Type B pancreatic cell (in vitro differentiated cells): ENCODE measurements around the gene PWP2. TPM values are rescaled to one million over a fixed set of nuclear protein-coding genes. Genes with fewer than 3 reads are reported as not detected.
"Not testable (repeated sequence)": the region's sequence is repeated elsewhere in the genome, so short reads cannot be mapped to it uniquely, and the experiment has no call there.

Experiments used
- DNase-seq: peaks from one replicate; pipeline ENCODE4 v3.0.0; 2021; ENCODE audit warnings: mixed read lengths; ENCODE audit not compliant: unreplicated experiment; ENCODE audit errors: extremely low spot score
- H3K27ac Mint-ChIP-seq: 2 replicates; pipeline ENCODE4 v1.8.0; 2021; ENCODE audit warnings: mild to moderate bottlenecking, mixed read lengths
- H3K27me3 Mint-ChIP-seq: 2 replicates; pipeline ENCODE4 v1.8.0; 2021; ENCODE audit warnings: mixed read lengths
- H3K36me3 Mint-ChIP-seq: 2 replicates; pipeline ENCODE4 v1.8.0; 2021; ENCODE audit warnings: mixed read lengths
- H3K4me1 Mint-ChIP-seq: one replicate; pipeline ENCODE4 v1.8.0; 2021; ENCODE audit warnings: mixed read lengths; ENCODE audit not compliant: unreplicated experiment
- H3K4me3 Mint-ChIP-seq: 2 replicates; pipeline ENCODE4 v1.8.0; 2021; ENCODE audit warnings: mild to moderate bottlenecking, mixed read lengths
- H3K9me3 Mint-ChIP-seq: 2 replicates; pipeline ENCODE4 v1.8.0; 2021; ENCODE audit warnings: mixed read lengths
- CTCF ChIP-seq: fragments of 200-600 bp; sonication (generic); conservative IDR thresholded peaks from 2 replicates; pipeline ENCODE4 v1.5.0; 2021; ENCODE audit warnings: antibody characterized with exemption, mild to moderate bottlenecking
- total RNA-seq: library from RNA; stranded (reverse); gene quantifications from 2 replicates; pipeline ENCODE4 v1.2.1, GENCODE V29; 2021; ENCODE audit warnings: low replicate concordance

PWP2 gene
- total RNA-seq, 1 donor from 2014 or later = 5.1 TPM

GRCh38 chr21:44089001-44089911 lies 17.9 kb upstream of the PWP2 start:
- Mint-ChIP-seq H3K36me3 (peaks cover 16% of the 10 kb centered on the region), H3K27me3 (no peaks in the 10 kb centered on the region), H3K4me1 (peaks cover 6% of the 10 kb centered on the region), H3K27ac (peak overlapping the region; percentile 58), H3K4me3 (no peak overlapping the region), H3K9me3 (no peaks in the 10 kb centered on the region)
- DNase-seq = peak; percentile 25
- TF ChIP-seq CTCF = no peak

- Mint-ChIP-seq H3K9me3 (no peaks in the 10 kb centered on the region), H3K4me1 (no peaks in the 10 kb centered on the region), H3K36me3 (peaks cover 16% of the 10 kb centered on the region), H3K27ac (no peak overlapping the region), H3K4me3 (no peak overlapping the region), H3K27me3 (no peaks in the 10 kb centered on the region)
- DNase-seq = peak; percentile 53
- TF ChIP-seq CTCF = no peak
These were observed 16.9 kb upstream of the PWP2 start for GRCh38 chr21:44090325-44090724.

- Mint-ChIP-seq H3K27me3 (no peaks in the 10 kb centered on the region), H3K36me3 (peaks cover 16% of the 10 kb centered on the region), H3K27ac (no peak overlapping the region), H3K4me3 (no peak overlapping the region), H3K4me1 (no peaks in the 10 kb centered on the region), H3K9me3 (no peaks in the 10 kb centered on the region)
- no peak for TF ChIP-seq CTCF
- peak; percentile 58 for DNase-seq
These were observed 15.0 kb upstream of the PWP2 start for GRCh38 chr21:44092211-44092610.

- peak; percentile 49 for DNase-seq
- TF ChIP-seq CTCF = no peak
- Mint-ChIP-seq H3K27ac (no peak overlapping the region), H3K9me3 (no peaks in the 10 kb centered on the region), H3K4me1 (no peaks in the 10 kb centered on the region), H3K4me3 (no peak overlapping the region), H3K36me3 (peaks cover 12% of the 10 kb centered on the region), H3K27me3 (no peaks in the 10 kb centered on the region)
These were observed 13.4 kb upstream of the PWP2 start for GRCh38 chr21:44093761-44094160.

- no peak for TF ChIP-seq CTCF
- H3K9me3 Mint-ChIP-seq = no peaks in the 10 kb centered on the region
- H3K36me3 Mint-ChIP-seq = peaks cover 5% of the 10 kb centered on the region
These were observed 12.4 kb upstream of the PWP2 start for GRCh38 chr21:44094832-44095231.

GRCh38 chr21:44098507-44098906 lies 8.7 kb upstream of the PWP2 start:
- H3K9me3 Mint-ChIP-seq, DNase-seq, H3K36me3 Mint-ChIP-seq, H3K4me3 Mint-ChIP-seq, H3K27me3 Mint-ChIP-seq, H3K27ac Mint-ChIP-seq, H3K4me1 Mint-ChIP-seq: not testable (repeated sequence)

More at GRCh38 chr21:44094832-44095231, 12.4 kb upstream of the PWP2 start:
- Mint-ChIP-seq H3K27me3 (no peaks in the 10 kb centered on the region), H3K4me3 (no peak overlapping the region), H3K27ac (no peak overlapping the region), H3K4me1 (no peaks in the 10 kb centered on the region)
- DNase-seq = peak; percentile 4

GRCh38 chr21:44098964-44099363 lies 8.2 kb upstream of the PWP2 start:
- DNase-seq, H3K27ac Mint-ChIP-seq, H3K4me1 Mint-ChIP-seq, H3K4me3 Mint-ChIP-seq, H3K9me3 Mint-ChIP-seq, H3K27me3 Mint-ChIP-seq, H3K36me3 Mint-ChIP-seq: not testable (repeated sequence)

- H3K9me3 Mint-ChIP-seq, H3K4me3 Mint-ChIP-seq, H3K36me3 Mint-ChIP-seq, H3K27ac Mint-ChIP-seq, H3K27me3 Mint-ChIP-seq, H3K4me1 Mint-ChIP-seq, DNase-seq: not testable (repeated sequence)
These were observed 390 bp downstream of the PWP2 start for GRCh38 chr21:44107589-44107988.
